HG02852 (cell line): ENCODE measurements around the gene RASGRP2.

Source experiments
- ATAC-seq: cut with Tn5 transposase; IDR thresholded peaks from one replicate; pipeline ENCODE4 v1.9.1; 2021; ENCODE audit warnings: mild to moderate bottlenecking, moderate library complexity; ENCODE audit not compliant: unreplicated experiment

The RASGRP2 gene

GRCh38 chr11:64771861-64772260 lies 27.9 kb upstream of the RASGRP2 start:
- ATAC-seq = peak; percentile 41

DNA sequence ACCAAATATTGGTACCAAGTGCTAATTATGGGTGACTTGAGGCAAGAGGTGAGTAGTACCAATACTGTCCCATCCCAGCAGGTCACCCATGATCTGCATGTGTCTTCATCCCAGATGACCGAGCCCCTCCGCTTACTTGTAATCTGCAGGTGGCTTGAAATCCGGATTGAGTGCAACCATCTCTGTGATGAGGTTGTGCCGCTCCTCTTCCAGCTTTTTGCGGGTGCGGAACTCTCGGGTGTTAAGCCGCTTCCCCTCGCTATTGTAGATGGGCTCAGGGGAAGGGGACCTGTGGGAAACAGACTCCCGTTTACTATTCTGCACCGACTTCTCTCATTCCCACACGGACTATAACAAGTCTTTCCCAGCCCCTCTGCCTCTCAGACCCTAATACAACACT lies 26.2 kb upstream of the RASGRP2 start:
- ATAC-seq = no peak

- ATAC-seq = no peak
Measured at GRCh38 chr11:64769283-64769682, 25.3 kb upstream of the RASGRP2 start.

GRCh38 chr11:64768300-64768694 lies 24.4 kb upstream of the RASGRP2 start:
- ATAC-seq = no peak

DNA sequence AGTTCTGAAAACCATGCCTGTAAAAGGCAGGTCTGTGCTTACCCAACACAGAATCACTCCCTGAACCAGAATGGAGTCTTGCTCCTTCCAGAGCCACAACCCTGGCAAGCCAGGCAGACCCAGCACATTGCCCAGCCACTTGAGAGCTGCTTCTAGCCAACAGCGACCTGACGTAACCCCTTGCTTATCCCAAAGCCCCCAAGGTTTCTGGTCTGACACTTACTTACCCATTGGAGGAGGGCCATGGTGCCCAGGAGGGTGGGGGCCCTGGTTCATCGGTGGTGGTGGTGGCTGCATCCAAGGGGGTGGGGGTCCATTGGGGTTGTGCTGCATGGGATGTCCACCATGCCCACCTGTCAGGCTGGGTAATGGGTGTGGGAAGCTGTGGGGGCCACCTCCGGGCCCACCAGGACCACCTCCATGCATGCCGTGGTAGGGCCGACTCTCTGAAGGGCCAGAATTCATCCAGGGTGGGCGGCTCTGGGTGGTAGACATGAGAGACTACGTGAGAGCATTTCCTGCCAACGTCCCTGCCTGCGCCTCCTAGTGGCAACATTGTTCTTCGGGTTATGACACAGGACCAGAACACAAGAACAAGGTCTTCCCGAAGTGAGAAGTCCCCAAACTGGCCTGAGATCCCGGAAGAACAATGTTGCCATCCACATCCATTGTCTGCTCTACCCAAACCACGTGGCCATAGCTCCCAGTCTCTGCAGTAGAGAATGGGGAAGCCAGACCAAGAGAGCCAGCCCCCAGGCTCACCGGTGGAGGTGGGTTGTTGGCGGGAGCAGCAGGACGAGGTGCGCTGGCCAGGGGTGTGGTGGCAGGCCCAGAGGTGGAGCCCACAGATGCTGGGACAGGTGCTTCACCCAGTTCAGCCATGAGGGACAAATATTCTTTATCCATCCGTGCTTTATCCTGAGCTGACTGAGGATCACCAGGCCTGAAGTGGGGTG lies 23.7 kb upstream of the RASGRP2 start:
- ATAC-seq = no peak

DNA sequence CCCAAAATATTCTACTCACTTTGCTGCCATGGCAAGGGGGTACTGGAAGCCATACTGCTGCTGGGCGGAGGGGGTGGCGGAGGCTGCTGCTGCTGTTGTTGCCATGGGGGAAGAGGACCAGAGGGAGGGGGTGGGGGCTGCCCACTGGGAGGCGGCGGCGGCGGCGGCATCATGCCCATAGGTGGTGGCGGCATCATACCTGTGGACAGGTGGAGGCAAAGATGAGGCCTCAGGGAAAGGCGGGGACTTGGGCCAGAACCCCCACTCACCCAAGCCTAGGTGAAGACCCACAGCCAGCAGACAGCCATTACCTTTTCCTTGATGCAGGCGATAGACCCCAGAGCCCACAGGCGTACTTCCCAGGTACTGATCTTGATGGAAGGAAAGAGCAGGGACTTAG lies 22.9 kb upstream of the RASGRP2 start:
- no peak for ATAC-seq

GRCh38 chr11:64765851-64766665 lies 22.1 kb upstream of the RASGRP2 start:
- no peak for ATAC-seq

GRCh38 chr11:64765291-64765850 lies 21.4 kb upstream of the RASGRP2 start:
- no peak for ATAC-seq

GRCh38 chr11:64764753-64765152 lies 20.8 kb upstream of the RASGRP2 start:
- no peak for ATAC-seq

DNA sequence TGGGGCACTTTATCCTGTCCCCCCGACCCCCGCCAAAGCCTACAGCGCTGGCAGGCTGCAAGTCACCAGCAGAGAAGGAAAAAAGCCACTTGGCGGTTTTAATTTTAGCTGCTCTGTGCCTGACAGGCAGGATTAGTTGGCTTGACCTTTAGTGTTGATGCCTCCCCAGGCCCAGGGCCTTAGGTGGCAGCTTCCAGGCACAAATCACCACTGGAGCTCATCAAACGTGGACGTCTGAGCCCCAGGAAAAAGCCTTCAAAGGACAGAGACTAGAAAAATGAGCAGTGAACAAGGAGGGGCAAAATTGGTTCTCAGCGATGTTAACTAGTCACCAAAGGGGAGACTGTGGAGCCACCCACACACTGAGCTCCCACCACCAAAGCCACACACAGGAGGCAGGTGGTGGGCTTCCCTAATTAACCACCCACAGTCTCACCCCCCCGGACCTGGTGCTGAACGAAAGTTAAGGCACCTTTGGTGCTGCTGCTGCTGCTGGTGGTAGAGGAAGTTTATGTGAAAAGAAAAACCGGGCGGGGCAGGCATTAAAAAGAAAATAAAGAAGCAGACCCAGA lies 20.2 kb upstream of the RASGRP2 start:
- no peak for ATAC-seq

DNA sequence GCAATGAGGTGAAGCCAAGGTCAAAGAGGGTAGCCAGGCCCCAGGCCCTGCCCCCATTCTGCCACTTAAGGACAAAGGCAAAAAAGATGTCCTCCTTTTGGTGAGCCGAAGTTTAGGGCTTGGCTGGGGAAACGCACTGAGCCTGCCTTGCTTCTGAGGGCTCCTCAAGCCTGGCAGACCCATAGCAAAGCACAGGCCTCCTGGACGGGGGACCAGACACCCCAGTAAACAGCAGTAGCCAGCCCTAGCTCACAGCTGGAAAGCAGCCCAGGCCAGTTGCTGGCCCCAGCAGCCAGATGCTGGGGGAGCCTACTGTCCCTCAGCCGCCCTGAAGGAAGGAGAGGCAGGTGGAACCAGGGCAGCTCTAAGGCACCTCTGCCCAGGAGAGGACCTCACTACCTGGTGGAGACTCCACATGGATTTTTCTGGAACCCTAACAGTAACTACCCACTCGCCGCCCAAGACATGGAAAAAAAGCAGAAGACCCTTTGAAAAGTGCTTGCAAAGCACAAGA lies 19.6 kb upstream of the RASGRP2 start:
- ATAC-seq = no peak

DNA sequence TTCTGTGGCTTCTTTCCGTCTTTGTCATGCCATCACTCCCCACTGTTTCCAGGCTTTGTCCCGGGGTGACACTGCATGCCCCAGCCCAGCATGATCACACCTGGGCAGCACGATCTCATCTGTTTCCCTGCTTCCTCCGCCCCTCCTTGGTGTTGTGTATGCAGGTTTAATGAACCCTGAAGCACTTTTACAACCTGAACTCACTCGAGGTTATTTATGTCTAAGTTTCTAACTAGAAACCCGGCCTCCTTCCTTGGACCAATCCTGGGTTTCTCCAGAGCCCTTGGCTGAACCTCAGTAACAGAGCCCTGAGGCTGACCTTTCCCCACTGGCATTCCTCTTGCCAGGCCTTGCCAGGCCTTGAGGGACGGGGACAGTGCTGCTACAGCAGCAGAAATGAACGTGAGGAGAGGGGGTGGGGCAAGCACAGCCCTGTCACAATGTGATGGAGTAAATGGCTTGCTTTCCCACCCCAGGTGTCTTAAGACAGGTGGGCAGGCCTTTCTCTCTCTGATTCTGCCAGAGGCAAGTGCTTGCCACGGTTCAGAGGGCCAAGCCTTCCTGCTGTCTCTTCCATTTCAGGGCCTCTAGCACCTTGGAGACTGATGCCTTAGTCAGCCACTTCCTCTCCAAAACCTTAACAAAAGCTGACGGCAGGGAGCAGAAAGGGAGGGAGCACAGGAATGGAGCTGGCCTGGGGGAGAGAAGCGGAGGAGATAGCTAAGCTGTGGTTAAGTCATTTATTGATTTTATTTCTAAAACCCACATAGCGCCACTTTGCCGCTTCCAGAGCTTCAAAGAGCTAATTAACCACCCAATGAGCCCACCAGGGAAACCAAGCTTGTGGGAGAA lies 19.0 kb upstream of the RASGRP2 start:
- ATAC-seq = no peak

- no peak for ATAC-seq
Measured at GRCh38 chr11:64762277-64762673, 18.3 kb upstream of the RASGRP2 start.

GRCh38 chr11:64760759-64761420 lies 16.9 kb upstream of the RASGRP2 start:
- no peak for ATAC-seq

DNA sequence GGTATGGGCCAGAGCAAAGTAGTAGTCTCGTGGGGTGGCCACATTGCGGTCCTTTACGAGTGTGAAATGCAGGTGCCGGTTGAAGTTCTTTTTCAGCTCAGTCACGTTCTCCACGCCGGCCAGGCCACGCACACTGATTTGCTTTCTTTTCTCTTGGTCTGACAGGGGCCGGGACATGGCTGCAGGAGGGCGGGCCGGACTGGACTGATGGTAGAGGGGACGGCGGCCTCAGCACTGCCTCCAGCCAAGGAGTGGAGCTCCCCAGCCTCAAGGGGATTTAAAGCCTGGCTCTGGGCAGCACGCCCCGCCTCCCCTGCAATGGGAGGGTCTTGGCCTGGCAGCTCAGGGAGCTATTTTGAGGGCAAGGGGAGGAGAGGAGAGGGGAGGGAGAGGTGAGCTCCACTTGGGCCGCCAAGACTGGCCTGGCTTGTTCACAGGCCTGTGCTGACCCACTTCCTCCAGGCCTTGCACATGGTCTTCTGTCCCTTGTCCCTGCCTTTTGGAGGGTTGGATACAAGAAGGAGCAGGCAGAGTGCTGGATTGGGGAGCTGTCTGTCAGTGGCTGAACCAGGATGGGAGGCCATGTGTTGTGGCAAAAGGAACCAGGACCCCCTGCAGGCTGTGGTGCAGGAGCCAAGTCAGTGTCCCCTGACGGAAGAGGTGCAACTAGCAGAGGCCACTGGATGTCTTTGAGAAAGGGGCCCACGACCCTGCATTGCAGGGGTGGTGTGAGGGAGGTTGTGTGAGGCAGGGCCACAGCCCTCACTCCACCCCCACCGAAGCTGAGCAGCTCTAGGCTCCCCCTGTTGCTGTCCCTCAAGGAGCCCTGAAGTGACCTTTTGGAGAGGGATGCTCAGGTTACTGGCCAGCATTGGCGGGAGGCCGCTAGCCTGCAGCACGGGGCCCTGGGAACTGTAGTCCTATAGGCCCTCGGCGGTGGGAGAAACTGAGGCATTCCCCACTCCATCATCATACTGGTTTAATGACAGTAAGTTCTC lies 16.1 kb upstream of the RASGRP2 start, which contains the start of gene PYGM:
TSS of gene PYGM (minus strand) at position 253 of the 998 bp plus-strand sequence. CDS start at position 177, 76 bp downstream.
- ATAC-seq = no peak

DNA sequence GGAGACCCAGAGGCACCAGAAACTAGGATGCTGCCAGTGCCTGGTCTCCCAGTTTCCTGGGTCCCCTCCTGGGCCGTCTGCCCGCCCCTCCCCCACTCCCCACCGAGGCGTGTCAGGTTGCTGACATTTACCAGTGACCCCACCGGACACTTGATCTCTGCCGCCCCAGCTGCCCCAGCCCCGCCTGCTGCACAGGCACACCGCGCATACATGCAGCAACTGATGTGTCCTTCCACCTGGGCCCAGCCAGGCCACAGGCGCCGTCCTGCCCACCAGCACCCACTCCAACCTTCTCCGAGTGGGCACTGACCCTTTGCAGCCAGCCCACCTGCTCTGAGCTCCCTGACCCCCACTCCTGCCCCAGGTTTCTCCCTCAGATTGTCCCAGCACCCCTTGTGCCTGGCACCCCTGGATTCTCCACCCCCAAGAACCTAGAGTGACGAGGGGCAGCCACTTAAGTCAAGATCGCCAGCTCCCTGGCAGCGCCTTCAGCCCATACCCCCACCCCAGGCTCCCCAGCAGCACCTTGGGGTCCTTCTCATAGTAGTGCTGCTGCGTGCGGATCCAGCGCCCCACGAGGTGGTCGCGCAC lies 15.3 kb upstream of the RASGRP2 start:
- no peak for ATAC-seq

DNA sequence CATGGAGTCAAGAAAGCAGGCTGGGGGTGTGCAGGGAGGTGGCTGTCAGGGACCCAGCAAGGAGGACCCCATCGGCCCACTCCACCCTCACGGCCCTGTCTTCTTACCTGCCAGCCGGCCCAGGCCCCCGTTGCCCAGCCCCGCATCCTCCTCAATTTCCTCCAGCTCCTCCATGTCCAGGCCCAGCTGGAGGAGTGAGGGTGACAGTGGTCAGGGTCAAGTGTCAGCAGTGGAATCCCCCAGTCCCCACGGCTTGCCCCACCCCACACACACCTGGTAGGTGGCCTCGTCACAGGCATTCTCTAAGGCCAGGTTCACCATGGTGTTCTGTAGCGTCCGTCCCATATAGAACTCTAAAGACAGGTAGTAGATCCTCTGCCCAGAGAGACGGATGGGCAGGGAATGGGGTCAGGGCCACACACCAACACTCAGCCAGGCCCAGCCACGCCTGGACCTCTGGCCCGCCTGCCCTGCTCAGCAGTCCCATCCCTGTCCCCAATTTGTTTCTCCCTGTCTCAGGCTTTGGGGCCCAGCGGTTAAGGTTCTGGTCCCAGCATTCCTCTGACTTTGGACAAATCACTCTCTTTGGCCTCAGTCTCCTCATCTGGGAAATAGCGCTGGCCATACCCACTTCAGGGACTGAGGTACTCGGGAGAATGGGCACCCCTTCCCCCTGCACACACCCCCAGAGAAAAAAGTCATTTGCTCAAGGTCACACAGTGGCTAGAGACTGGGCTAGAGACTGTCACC lies 14.6 kb upstream of the RASGRP2 start:
- no peak for ATAC-seq
